ENCODE measurements around the gene ATP6V1G1.

DNA sequence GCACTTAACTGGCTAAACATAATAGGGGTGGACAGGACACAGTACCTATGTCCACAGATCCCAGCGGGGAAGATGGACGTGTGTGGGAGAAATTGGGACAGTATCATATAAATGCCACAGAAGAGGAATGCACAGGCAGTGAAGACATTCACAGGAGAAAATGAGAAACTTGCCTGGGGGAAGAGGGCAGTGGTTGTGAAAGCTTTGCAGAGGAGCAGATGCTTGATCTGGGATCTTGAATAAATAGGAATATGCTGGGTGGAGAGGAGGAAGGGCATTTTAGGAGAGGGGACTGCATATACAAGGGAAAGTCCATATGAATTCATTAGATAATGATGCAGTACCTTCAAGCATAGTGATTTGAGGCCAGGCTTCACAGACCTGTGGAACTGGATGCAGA is 37.1 kb downstream of the ATP6V1G1 start:
- TF ChIP-seq, protein P1, sequence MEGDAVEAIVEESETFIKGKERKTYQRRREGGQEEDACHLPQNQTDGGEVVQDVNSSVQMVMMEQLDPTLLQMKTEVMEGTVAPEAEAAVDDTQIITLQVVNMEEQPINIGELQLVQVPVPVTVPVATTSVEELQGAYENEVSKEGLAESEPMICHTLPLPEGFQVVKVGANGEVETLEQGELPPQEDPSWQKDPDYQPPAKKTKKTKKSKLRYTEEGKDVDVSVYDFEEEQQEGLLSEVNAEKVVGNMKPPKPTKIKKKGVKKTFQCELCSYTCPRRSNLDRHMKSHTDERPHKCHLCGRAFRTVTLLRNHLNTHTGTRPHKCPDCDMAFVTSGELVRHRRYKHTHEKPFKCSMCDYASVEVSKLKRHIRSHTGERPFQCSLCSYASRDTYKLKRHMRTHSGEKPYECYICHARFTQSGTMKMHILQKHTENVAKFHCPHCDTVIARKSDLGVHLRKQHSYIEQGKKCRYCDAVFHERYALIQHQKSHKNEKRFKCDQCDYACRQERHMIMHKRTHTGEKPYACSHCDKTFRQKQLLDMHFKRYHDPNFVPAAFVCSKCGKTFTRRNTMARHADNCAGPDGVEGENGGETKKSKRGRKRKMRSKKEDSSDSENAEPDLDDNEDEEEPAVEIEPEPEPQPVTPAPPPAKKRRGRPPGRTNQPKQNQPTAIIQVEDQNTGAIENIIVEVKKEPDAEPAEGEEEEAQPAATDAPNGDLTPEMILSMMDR (IDR thresholded peaks at IDR 0.05 in 8 of 11, conservative IDR thresholded peaks at IDR 0.05 in 3 of 11), result no peak
- TF ChIP-seq POLR2AphosphoS5 (IDR thresholded peaks at IDR 0.05), result no peak
